ENCODE data around the gene TUBA4A. TPM values are rescaled to one million over a fixed set of nuclear protein-coding genes. Genes with fewer than 3 reads are reported as not detected.
A peak's percentile ranks its signal among the peaks of the same experiment; 100 is the strongest.

The TUBA4A gene
- total and polyA plus RNA-seq, 10 of the 15 experiments (the other 5 are each of a cell fraction or from before 2014, with no cell fraction given) = 58.2 to 325 (median 134) TPM

DNA sequence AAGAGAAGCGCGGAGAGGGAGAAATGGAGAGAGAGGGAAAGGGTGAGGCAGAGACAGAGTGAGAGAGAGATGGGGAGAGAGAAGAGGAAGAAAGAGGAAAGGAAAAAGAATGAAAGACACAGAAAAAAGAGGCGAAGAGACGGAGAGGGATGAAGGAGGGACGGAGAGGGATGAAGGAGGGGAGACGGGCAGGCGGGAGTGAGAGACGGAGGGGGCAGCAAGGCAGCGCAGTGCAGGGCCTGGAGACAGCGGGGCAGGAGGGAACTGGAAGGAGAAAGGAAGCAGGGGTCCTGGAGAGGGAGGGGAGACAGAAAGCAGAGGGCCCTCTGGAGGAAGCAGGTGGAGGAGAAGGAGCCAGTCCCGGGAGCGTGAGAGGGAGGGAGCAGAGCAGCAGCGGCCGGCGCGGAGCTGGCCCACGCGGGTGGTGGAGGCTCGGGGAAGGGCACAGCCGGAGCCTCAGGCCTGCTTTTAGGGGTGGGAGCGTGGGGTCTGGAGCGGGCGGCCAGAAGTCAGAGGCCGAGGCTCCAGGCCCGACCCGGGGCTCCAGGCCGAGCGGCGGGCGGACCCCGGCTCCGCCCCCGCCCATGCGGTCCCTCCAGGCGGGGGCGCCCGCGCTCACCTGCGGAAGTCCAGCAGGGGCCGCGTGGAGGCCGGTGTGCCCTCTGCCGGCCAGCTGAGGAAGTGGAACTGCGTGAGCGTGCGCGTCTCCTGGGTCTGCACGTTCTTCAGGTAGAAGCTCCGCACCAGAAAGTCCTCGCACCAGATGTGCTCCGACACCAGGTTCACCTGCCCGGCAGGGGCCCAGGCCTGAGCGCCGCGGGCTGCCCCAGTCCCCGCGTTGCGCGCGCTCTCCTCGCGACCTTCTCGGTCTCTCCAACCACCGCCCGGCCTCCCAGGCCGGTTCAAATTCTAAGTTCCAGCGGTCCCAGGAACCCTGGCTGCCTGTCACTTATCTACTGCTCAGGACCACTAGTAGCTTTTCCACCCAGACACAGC, 40.9 kb upstream of the TUBA4A start (continued):
- TF ChIP-seq SMAD1 (IDR thresholded peaks at IDR 0.05; ENCODE audit: low read depth, partially characterized antibody) = no peak
- TF ChIP-seq MTA3 (IDR thresholded peaks at IDR 0.05; ENCODE audit: borderline replicate concordance, low read length) = no peak
- TF ChIP-seq HDGF (IDR thresholded peaks at IDR 0.05) = peak; percentile 99
- no peak for TF ChIP-seq PML (IDR thresholded peaks at IDR 0.05; ENCODE audit: low read length)
- no peak for TF ChIP-seq ZNF384 (IDR thresholded peaks at IDR 0.05; ENCODE audit: borderline replicate concordance, low read depth, low read length)
- TF ChIP-seq HCFC1 (IDR thresholded peaks at IDR 0.05; ENCODE audit: low read length) = peak; percentile 39; the same call in 1 of the 2 replicates
- TF ChIP-seq BHLHE40 (IDR thresholded peaks at IDR 0.05; ENCODE audit: borderline replicate concordance in 1 of 2, low read depth in 2 of 2, low read length in 1 of 2) = peak; percentile 90 to 95
- no peak for TF ChIP-seq CHD1 (IDR thresholded peaks at IDR 0.05; ENCODE audit: low read depth, low read length)
- TF ChIP-seq, protein P1, sequence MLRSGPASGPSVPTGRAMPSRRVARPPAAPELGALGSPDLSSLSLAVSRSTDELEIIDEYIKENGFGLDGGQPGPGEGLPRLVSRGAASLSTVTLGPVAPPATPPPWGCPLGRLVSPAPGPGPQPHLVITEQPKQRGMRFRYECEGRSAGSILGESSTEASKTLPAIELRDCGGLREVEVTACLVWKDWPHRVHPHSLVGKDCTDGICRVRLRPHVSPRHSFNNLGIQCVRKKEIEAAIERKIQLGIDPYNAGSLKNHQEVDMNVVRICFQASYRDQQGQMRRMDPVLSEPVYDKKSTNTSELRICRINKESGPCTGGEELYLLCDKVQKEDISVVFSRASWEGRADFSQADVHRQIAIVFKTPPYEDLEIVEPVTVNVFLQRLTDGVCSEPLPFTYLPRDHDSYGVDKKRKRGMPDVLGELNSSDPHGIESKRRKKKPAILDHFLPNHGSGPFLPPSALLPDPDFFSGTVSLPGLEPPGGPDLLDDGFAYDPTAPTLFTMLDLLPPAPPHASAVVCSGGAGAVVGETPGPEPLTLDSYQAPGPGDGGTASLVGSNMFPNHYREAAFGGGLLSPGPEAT (IDR thresholded peaks at IDR 0.05; ENCODE audit: low read depth) = no peak
- TF ChIP-seq, protein P2, sequence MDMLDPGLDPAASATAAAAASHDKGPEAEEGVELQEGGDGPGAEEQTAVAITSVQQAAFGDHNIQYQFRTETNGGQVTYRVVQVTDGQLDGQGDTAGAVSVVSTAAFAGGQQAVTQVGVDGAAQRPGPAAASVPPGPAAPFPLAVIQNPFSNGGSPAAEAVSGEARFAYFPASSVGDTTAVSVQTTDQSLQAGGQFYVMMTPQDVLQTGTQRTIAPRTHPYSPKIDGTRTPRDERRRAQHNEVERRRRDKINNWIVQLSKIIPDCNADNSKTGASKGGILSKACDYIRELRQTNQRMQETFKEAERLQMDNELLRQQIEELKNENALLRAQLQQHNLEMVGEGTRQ (IDR thresholded peaks at IDR 0.05; ENCODE audit: borderline replicate concordance, low read depth, low read length) = no peak
- no peak for TF ChIP-seq GABPA (IDR thresholded peaks at IDR 0.05; ENCODE audit: low read depth)
- TF ChIP-seq, protein P3, sequence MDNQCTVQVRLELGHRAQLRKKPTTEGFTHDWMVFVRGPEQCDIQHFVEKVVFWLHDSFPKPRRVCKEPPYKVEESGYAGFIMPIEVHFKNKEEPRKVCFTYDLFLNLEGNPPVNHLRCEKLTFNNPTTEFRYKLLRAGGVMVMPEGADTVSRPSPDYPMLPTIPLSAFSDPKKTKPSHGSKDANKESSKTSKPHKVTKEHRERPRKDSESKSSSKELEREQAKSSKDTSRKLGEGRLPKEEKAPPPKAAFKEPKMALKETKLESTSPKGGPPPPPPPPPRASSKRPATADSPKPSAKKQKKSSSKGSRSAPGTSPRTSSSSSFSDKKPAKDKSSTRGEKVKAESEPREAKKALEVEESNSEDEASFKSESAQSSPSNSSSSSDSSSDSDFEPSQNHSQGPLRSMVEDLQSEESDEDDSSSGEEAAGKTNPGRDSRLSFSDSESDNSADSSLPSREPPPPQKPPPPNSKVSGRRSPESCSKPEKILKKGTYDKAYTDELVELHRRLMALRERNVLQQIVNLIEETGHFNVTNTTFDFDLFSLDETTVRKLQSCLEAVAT (IDR thresholded peaks at IDR 0.05) = peak; percentile 93
- TF ChIP-seq YBX1 (IDR thresholded peaks at IDR 0.05) = 0 out of 2 replicates have a peak, but pooled peaks have one; percentile 55
- TF ChIP-seq, protein P4, sequence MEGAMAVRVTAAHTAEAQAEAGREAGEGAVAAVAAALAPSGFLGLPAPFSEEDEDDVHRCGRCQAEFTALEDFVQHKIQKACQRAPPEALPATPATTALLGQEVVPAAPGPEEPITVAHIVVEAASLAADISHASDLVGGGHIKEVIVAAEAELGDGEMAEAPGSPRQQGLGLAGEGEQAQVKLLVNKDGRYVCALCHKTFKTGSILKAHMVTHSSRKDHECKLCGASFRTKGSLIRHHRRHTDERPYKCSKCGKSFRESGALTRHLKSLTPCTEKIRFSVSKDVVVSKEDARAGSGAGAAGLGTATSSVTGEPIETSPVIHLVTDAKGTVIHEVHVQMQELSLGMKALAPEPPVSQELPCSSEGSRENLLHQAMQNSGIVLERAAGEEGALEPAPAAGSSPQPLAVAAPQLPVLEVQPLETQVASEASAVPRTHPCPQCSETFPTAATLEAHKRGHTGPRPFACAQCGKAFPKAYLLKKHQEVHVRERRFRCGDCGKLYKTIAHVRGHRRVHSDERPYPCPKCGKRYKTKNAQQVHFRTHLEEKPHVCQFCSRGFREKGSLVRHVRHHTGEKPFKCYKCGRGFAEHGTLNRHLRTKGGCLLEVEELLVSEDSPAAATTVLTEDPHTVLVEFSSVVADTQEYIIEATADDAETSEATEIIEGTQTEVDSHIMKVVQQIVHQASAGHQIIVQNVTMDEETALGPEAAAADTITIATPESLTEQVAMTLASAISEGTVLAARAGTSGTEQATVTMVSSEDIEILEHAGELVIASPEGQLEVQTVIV (IDR thresholded peaks at IDR 0.05; ENCODE audit: borderline replicate concordance, partially characterized antibody) = no peak
- TF ChIP-seq, protein P5, sequence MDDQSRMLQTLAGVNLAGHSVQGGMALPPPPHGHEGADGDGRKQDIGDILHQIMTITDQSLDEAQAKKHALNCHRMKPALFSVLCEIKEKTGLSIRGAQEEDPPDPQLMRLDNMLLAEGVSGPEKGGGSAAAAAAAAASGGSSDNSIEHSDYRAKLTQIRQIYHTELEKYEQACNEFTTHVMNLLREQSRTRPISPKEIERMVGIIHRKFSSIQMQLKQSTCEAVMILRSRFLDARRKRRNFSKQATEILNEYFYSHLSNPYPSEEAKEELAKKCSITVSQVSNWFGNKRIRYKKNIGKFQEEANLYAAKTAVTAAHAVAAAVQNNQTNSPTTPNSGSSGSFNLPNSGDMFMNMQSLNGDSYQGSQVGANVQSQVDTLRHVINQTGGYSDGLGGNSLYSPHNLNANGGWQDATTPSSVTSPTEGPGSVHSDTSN (IDR thresholded peaks at IDR 0.05; ENCODE audit: insufficient replicate concordance, low read depth, low read length) = no peak
- TF ChIP-seq PAX8 (IDR thresholded peaks at IDR 0.05) = no peak
- TF ChIP-seq RUNX3 (IDR thresholded peaks at IDR 0.05; ENCODE audit: low read length) = peak; percentile 64
- peak; percentile 46; the same call in 1 of the 2 replicates for TF ChIP-seq POLR2AphosphoS5 (IDR thresholded peaks at IDR 0.05; ENCODE audit: low read length)
- TF ChIP-seq MYC (IDR thresholded peaks at IDR 0.05; ENCODE audit: insufficient read depth, insufficient read length, insufficient replicate concordance, low read length, severe bottlenecking) = peak; percentile 91

Measured in GM12878 (cell line).